Astrocyte (in vitro differentiated cells and primary cell): ENCODE results near the gene HES1. TPM values are rescaled to one million over a fixed set of nuclear protein-coding genes. Genes with fewer than 3 reads are reported as not detected.

Experiments used
- DNase-seq: peaks from one replicate; pipeline ENCODE4 v3.0.0-alpha.2; 2010; ENCODE audit warnings: low read depth
- FAIRE-seq: peaks from 2 replicates; lab custom pipeline; 2011; peaks lifted over from hg19 to GRCh38; lab: Jason Lieb, UNC
- H2AFZ ChIP-seq: 2 replicates; pipeline ENCODE4 v1.6.0; 2012; ENCODE audit warnings: low read depth, low read length, inconsistent platforms
- H3K27ac ChIP-seq: 2 replicates; pipeline ENCODE4 v1.5.1; 2011; ENCODE audit warnings: low read depth, low read length, inconsistent platforms
- H3K27me3 ChIP-seq: 2 replicates; pipeline ENCODE4 v1.6.0; 2011; ENCODE audit warnings: low read length, inconsistent platforms; ENCODE audit not compliant: insufficient read depth
- H3K36me3 ChIP-seq: 2 replicates; pipeline ENCODE4 v1.5.1; 2011; ENCODE audit warnings: low read length, inconsistent platforms; ENCODE audit not compliant: insufficient read depth
- H3K4me1 ChIP-seq: 2 replicates; pipeline ENCODE4 v1.5.1; 2011; ENCODE audit warnings: low read length, inconsistent platforms; ENCODE audit not compliant: insufficient read depth
- H3K4me2 ChIP-seq: 2 replicates; pipeline ENCODE4 v1.6.0; 2012; ENCODE audit warnings: low read length, inconsistent platforms
- H3K4me3 ChIP-seq: 2 replicates; pipeline ENCODE4 v1.5.1; 2011; ENCODE audit warnings: low read depth, mild to moderate bottlenecking, low read length, inconsistent platforms; ENCODE audit not compliant: insufficient read depth
- H3K79me2 ChIP-seq: 2 replicates; pipeline ENCODE4 v1.6.0; 2012; ENCODE audit warnings: mild to moderate bottlenecking, low read length, inconsistent platforms; ENCODE audit not compliant: insufficient read depth
- H3K9ac ChIP-seq: 2 replicates; pipeline ENCODE4 v1.6.0; 2012; ENCODE audit warnings: mild to moderate bottlenecking, low read length, inconsistent platforms
- H3K9me3 ChIP-seq: 2 replicates; pipeline ENCODE4 v1.5.1; 2012; ENCODE audit warnings: low read depth, mild to moderate bottlenecking, low read length, inconsistent platforms; ENCODE audit not compliant: insufficient read depth
- H4K20me1 ChIP-seq: 2 replicates; pipeline ENCODE4 v1.6.0; 2012; ENCODE audit warnings: low read length, inconsistent platforms; ENCODE audit not compliant: insufficient read depth
- H3K27ac Mint-ChIP-seq: one replicate; pipeline ENCODE4 v1.8.0; 2021; ENCODE audit warnings: mild to moderate bottlenecking, mixed read lengths; ENCODE audit not compliant: unreplicated experiment
- H3K27me3 Mint-ChIP-seq: one replicate; pipeline ENCODE4 v1.8.0; 2021; ENCODE audit warnings: low read depth, mixed read lengths; ENCODE audit not compliant: unreplicated experiment
- H3K36me3 Mint-ChIP-seq: one replicate; pipeline ENCODE4 v1.8.0; 2021; ENCODE audit warnings: low read depth, mixed read lengths; ENCODE audit not compliant: unreplicated experiment
- H3K4me1 Mint-ChIP-seq: one replicate; pipeline ENCODE4 v1.8.0; 2021; ENCODE audit warnings: low read depth, mixed read lengths; ENCODE audit not compliant: unreplicated experiment
- H3K4me3 Mint-ChIP-seq: one replicate; pipeline ENCODE4 v1.8.0; 2021; ENCODE audit warnings: mild to moderate bottlenecking, moderate library complexity, mixed read lengths; ENCODE audit not compliant: unreplicated experiment
- H3K9me3 Mint-ChIP-seq: one replicate; pipeline ENCODE4 v1.8.0; 2021; ENCODE audit warnings: mild to moderate bottlenecking, mixed read lengths; ENCODE audit not compliant: unreplicated experiment
- EZH2 ChIP-seq: IDR thresholded peaks from 2 replicates; pipeline ENCODE4 v1.6.1; 2012; ENCODE audit warnings: mild to moderate bottlenecking, low read length, inconsistent platforms; ENCODE audit not compliant: insufficient read depth
- total RNA-seq: library from RNA; stranded (reverse); gene quantifications from 2 replicates; pipeline ENCODE4 v1.2.1, GENCODE V29; 2021
- TF ChIP-seq, protein P1 (sequence below): IDR thresholded peaks from 2 replicates; pipeline ENCODE4 v1.5.1; 2011; ENCODE audit warnings: low read depth, mild to moderate bottlenecking, inconsistent platforms, low read length, moderate library complexity; ENCODE audit not compliant: insufficient read depth

Gene HES1
- total RNA-seq, 1 donor from 2014 or later: 46.5 TPM

- peaks cover 7% of the 10 kb centered on the region for H3K9me3 Mint-ChIP-seq
- no peak overlapping the region for H3K9ac ChIP-seq
Observed at GRCh38 chr3:194170793-194171192, 34.8 kb downstream of the HES1 start.

GRCh38 chr3:194174406-194174805 is 38.5 kb downstream of the HES1 start:
- no peak overlapping the region for H3K4me3 Mint-ChIP-seq
- Histone ChIP-seq H3K27ac (no peak overlapping the region), H3K27me3 (peaks cover 47% of the 10 kb centered on the region), H3K36me3 (no peaks in the 10 kb centered on the region), H3K4me1 (no peaks in the 10 kb centered on the region), H3K4me3 (no peak overlapping the region), H3K9me3 (peaks cover 3% of the 10 kb centered on the region), H4K20me1 (no peaks in the 10 kb centered on the region), H2AFZ (no peak overlapping the region), H3K4me2 (no peak overlapping the region), H3K79me2 (no peaks in the 10 kb centered on the region), H3K9ac (no peak overlapping the region)
- H3K36me3 Mint-ChIP-seq: peaks cover 2% of the 10 kb centered on the region
- no peak overlapping the region for H3K27ac Mint-ChIP-seq
- TF ChIP-seq, protein P1, sequence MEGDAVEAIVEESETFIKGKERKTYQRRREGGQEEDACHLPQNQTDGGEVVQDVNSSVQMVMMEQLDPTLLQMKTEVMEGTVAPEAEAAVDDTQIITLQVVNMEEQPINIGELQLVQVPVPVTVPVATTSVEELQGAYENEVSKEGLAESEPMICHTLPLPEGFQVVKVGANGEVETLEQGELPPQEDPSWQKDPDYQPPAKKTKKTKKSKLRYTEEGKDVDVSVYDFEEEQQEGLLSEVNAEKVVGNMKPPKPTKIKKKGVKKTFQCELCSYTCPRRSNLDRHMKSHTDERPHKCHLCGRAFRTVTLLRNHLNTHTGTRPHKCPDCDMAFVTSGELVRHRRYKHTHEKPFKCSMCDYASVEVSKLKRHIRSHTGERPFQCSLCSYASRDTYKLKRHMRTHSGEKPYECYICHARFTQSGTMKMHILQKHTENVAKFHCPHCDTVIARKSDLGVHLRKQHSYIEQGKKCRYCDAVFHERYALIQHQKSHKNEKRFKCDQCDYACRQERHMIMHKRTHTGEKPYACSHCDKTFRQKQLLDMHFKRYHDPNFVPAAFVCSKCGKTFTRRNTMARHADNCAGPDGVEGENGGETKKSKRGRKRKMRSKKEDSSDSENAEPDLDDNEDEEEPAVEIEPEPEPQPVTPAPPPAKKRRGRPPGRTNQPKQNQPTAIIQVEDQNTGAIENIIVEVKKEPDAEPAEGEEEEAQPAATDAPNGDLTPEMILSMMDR: no peak
- TF ChIP-seq EZH2: no peak
- no peaks in the 10 kb centered on the region for H3K4me1 Mint-ChIP-seq
- peaks cover 68% of the 10 kb centered on the region for H3K27me3 Mint-ChIP-seq
- no peak for DNase-seq
- H3K9me3 Mint-ChIP-seq: peaks cover 9% of the 10 kb centered on the region
- no peak for FAIRE-seq

More at GRCh38 chr3:194170793-194171192, 34.8 kb downstream of the HES1 start:
- Histone ChIP-seq H3K4me1 (no peaks in the 10 kb centered on the region), H3K27ac (no peak overlapping the region), H3K9me3 (peaks cover 3% of the 10 kb centered on the region), H4K20me1 (no peaks in the 10 kb centered on the region), H3K4me2 (no peak overlapping the region), H3K36me3 (no peaks in the 10 kb centered on the region), H3K79me2 (no peaks in the 10 kb centered on the region), H3K27me3 (peaks cover 39% of the 10 kb centered on the region), H3K4me3 (no peak overlapping the region), H2AFZ (no peak overlapping the region)
- no peak for TF ChIP-seq EZH2
- TF ChIP-seq, protein P1: no peak
- FAIRE-seq (no peak), DNase-seq (no peak)
- Mint-ChIP-seq H3K27ac (no peak overlapping the region), H3K4me3 (no peak overlapping the region), H3K4me1 (peaks cover 5% of the 10 kb centered on the region), H3K36me3 (peaks cover 2% of the 10 kb centered on the region), H3K27me3 (peaks cover 56% of the 10 kb centered on the region)

GRCh38 chr3:194174980-194175379 is 39.0 kb downstream of the HES1 start:
- FAIRE-seq: no peak

More at GRCh38 chr3:194174980-194175379, 39.0 kb downstream of the HES1 start:
- Mint-ChIP-seq H3K27ac (no peak overlapping the region), H3K4me3 (no peak overlapping the region), H3K9me3 (peaks cover 9% of the 10 kb centered on the region), H3K4me1 (no peaks in the 10 kb centered on the region), H3K27me3 (peaks cover 66% of the 10 kb centered on the region), H3K36me3 (peaks cover 2% of the 10 kb centered on the region)
- no peak overlapping the region for H2AFZ ChIP-seq
- DNase-seq: no peak
- H3K9ac ChIP-seq: no peak overlapping the region
- peaks cover 3% of the 10 kb centered on the region for H3K9me3 ChIP-seq
- H3K4me1 ChIP-seq: no peaks in the 10 kb centered on the region
- peaks cover 45% of the 10 kb centered on the region for H3K27me3 ChIP-seq
- no peaks in the 10 kb centered on the region for H3K79me2 ChIP-seq
- no peaks in the 10 kb centered on the region for H4K20me1 ChIP-seq
- H3K4me2 ChIP-seq: no peak overlapping the region
- no peak overlapping the region for H3K4me3 ChIP-seq
- TF ChIP-seq, protein P1: no peak
- no peak for TF ChIP-seq EZH2
- no peaks in the 10 kb centered on the region for H3K36me3 ChIP-seq
- no peak overlapping the region for H3K27ac ChIP-seq
